ENCODE data around the gene MTMR10.

Gene MTMR10

GRCh38 chr15:30918366-30918765 is 73.1 kb downstream of the MTMR10 start:
- TF ChIP-seq POU2F2 (IDR thresholded peaks at IDR 0.05; ENCODE audit: low read depth, low read length) (no peak), TAF1 (IDR thresholded peaks at IDR 0.05; ENCODE audit: low read depth, low read length) (no peak), POLR2A (IDR thresholded peaks at IDR 0.05; ENCODE audit: low read depth, low read length) (no peak), SPI1 (IDR thresholded peaks at IDR 0.05; ENCODE audit: low read depth, low read length) (no peak), POLR2AphosphoS5 (IDR thresholded peaks at IDR 0.05; ENCODE audit: low read depth, low read length) (no peak), PAX5 (IDR thresholded peaks at IDR 0.05; ENCODE audit: insufficient read depth, low read length, severe bottlenecking) (no peak)
- no peak for FAIRE-seq
- DNase-seq (ENCODE audit: insufficient read length, low spot score) = no peak

GRCh38 chr15:30917675-30918074 is 73.8 kb downstream of the MTMR10 start:
- FAIRE-seq (no peak), DNase-seq (ENCODE audit: insufficient read length, low spot score) (no peak)
- TF ChIP-seq TAF1 (IDR thresholded peaks at IDR 0.05; ENCODE audit: low read depth, low read length) (no peak), PAX5 (IDR thresholded peaks at IDR 0.05; ENCODE audit: insufficient read depth, low read length, severe bottlenecking) (no peak), SPI1 (IDR thresholded peaks at IDR 0.05; ENCODE audit: low read depth, low read length) (no peak), POLR2AphosphoS5 (IDR thresholded peaks at IDR 0.05; ENCODE audit: low read depth, low read length) (no peak), POLR2A (IDR thresholded peaks at IDR 0.05; ENCODE audit: low read depth, low read length) (no peak), POU2F2 (IDR thresholded peaks at IDR 0.05; ENCODE audit: low read depth, low read length) (no peak)

- FAIRE-seq = no peak
- TF ChIP-seq PAX5 (IDR thresholded peaks at IDR 0.05; ENCODE audit: insufficient read depth, low read length, severe bottlenecking) = no peak
- no peak for TF ChIP-seq POU2F2 (IDR thresholded peaks at IDR 0.05; ENCODE audit: low read depth, low read length)
- no peak for TF ChIP-seq POLR2A (IDR thresholded peaks at IDR 0.05; ENCODE audit: low read depth, low read length)
- TF ChIP-seq TAF1 (IDR thresholded peaks at IDR 0.05; ENCODE audit: low read depth, low read length) = no peak
- TF ChIP-seq POLR2AphosphoS5 (IDR thresholded peaks at IDR 0.05; ENCODE audit: low read depth, low read length) = no peak
- no peak for TF ChIP-seq SPI1 (IDR thresholded peaks at IDR 0.05; ENCODE audit: low read depth, low read length)
- DNase-seq (ENCODE audit: insufficient read length, low spot score) = no peak
These were observed 74.4 kb downstream of the MTMR10 start for GRCh38 chr15:30917013-30917412.

- no peak for FAIRE-seq
- no peak for DNase-seq (ENCODE audit: insufficient read length, low spot score)
- TF ChIP-seq POU2F2 (IDR thresholded peaks at IDR 0.05; ENCODE audit: low read depth, low read length) (no peak), SPI1 (IDR thresholded peaks at IDR 0.05; ENCODE audit: low read depth, low read length) (no peak), POLR2AphosphoS5 (IDR thresholded peaks at IDR 0.05; ENCODE audit: low read depth, low read length) (no peak), PAX5 (IDR thresholded peaks at IDR 0.05; ENCODE audit: insufficient read depth, low read length, severe bottlenecking) (no peak), POLR2A (IDR thresholded peaks at IDR 0.05; ENCODE audit: low read depth, low read length) (no peak), TAF1 (IDR thresholded peaks at IDR 0.05; ENCODE audit: low read depth, low read length) (no peak)
These were observed 77.7 kb downstream of the MTMR10 start for GRCh38 chr15:30913761-30914160.

- FAIRE-seq (no peak), DNase-seq (ENCODE audit: insufficient read length, low spot score) (no peak)
- TF ChIP-seq TAF1 (IDR thresholded peaks at IDR 0.05; ENCODE audit: low read depth, low read length) (no peak), POLR2AphosphoS5 (IDR thresholded peaks at IDR 0.05; ENCODE audit: low read depth, low read length) (no peak), PAX5 (IDR thresholded peaks at IDR 0.05; ENCODE audit: insufficient read depth, low read length, severe bottlenecking) (no peak)
These were observed 85.1 kb downstream of the MTMR10 start for GRCh38 chr15:30906366-30906765.

- no peak for TF ChIP-seq PAX5 (IDR thresholded peaks at IDR 0.05; ENCODE audit: insufficient read depth, low read length, severe bottlenecking)
- no peak for TF ChIP-seq SPI1 (IDR thresholded peaks at IDR 0.05; ENCODE audit: low read depth, low read length)
- TF ChIP-seq POLR2AphosphoS5 (IDR thresholded peaks at IDR 0.05; ENCODE audit: low read depth, low read length) = no peak
- TF ChIP-seq POLR2A (IDR thresholded peaks at IDR 0.05; ENCODE audit: low read depth, low read length) = no peak
- no peak for TF ChIP-seq TAF1 (IDR thresholded peaks at IDR 0.05; ENCODE audit: low read depth, low read length)
- no peak for TF ChIP-seq POU2F2 (IDR thresholded peaks at IDR 0.05; ENCODE audit: low read depth, low read length)
- DNase-seq (ENCODE audit: insufficient read length, low spot score) = no peak
- FAIRE-seq = no peak
These were observed 85.6 kb downstream of the MTMR10 start for GRCh38 chr15:30905821-30906220.

- FAIRE-seq = peak; percentile 33
- no peak for DNase-seq (ENCODE audit: insufficient read length, low spot score)
- TF ChIP-seq PAX5 (IDR thresholded peaks at IDR 0.05; ENCODE audit: insufficient read depth, low read length, severe bottlenecking) (no peak), POLR2A (IDR thresholded peaks at IDR 0.05; ENCODE audit: low read depth, low read length) (no peak), SPI1 (IDR thresholded peaks at IDR 0.05; ENCODE audit: low read depth, low read length) (no peak), TAF1 (IDR thresholded peaks at IDR 0.05; ENCODE audit: low read depth, low read length) (no peak), POU2F2 (IDR thresholded peaks at IDR 0.05; ENCODE audit: low read depth, low read length) (no peak), POLR2AphosphoS5 (IDR thresholded peaks at IDR 0.05; ENCODE audit: low read depth, low read length) (no peak)
These were observed 86.6 kb downstream of the MTMR10 start for GRCh38 chr15:30904812-30905211.

GRCh38 chr15:30903497-30904187 is 87.8 kb downstream of the MTMR10 start, which contains the start of gene FAN1:
FAN1 (plus strand) TSS chr15:30903915; CDS start chr15:30904664, 749 bp downstream.
- TF ChIP-seq POLR2AphosphoS5 (IDR thresholded peaks at IDR 0.05; ENCODE audit: low read depth, low read length) = peak; percentile 77
- no peak for TF ChIP-seq PAX5 (IDR thresholded peaks at IDR 0.05; ENCODE audit: insufficient read depth, low read length, severe bottlenecking)
- TF ChIP-seq POLR2A (IDR thresholded peaks at IDR 0.05; ENCODE audit: low read depth, low read length) = peak; percentile 64
- DNase-seq (ENCODE audit: insufficient read length, low spot score) = peak; percentile 72
- peak; percentile 72 for FAIRE-seq

- no peak for FAIRE-seq
- TF ChIP-seq POLR2A (IDR thresholded peaks at IDR 0.05; ENCODE audit: low read depth, low read length) = no peak
- no peak for TF ChIP-seq PAX5 (IDR thresholded peaks at IDR 0.05; ENCODE audit: insufficient read depth, low read length, severe bottlenecking)
- TF ChIP-seq SPI1 (IDR thresholded peaks at IDR 0.05; ENCODE audit: low read depth, low read length) = no peak
- TF ChIP-seq POU2F2 (IDR thresholded peaks at IDR 0.05; ENCODE audit: low read depth, low read length) = no peak
- TF ChIP-seq POLR2AphosphoS5 (IDR thresholded peaks at IDR 0.05; ENCODE audit: low read depth, low read length) = no peak
- TF ChIP-seq TAF1 (IDR thresholded peaks at IDR 0.05; ENCODE audit: low read depth, low read length) = no peak
These were observed 89.5 kb downstream of the MTMR10 start for GRCh38 chr15:30901889-30902288.

GRCh38 chr15:30896211-30896606 is 95.2 kb downstream of the MTMR10 start:
- FAIRE-seq (no peak), DNase-seq (ENCODE audit: insufficient read length, low spot score) (no peak)
- TF ChIP-seq SPI1 (IDR thresholded peaks at IDR 0.05; ENCODE audit: low read depth, low read length) (no peak), PAX5 (IDR thresholded peaks at IDR 0.05; ENCODE audit: insufficient read depth, low read length, severe bottlenecking) (no peak), POU2F2 (IDR thresholded peaks at IDR 0.05; ENCODE audit: low read depth, low read length) (no peak), POLR2AphosphoS5 (IDR thresholded peaks at IDR 0.05; ENCODE audit: low read depth, low read length) (no peak)

More at GRCh38 chr15:30901889-30902288, 89.5 kb downstream of the MTMR10 start:
- no peak for DNase-seq (ENCODE audit: insufficient read length, low spot score)

All from GM12891 (cell line).